Measurements from ENCODE around the gene SOST.

SOST gene

GRCh38 chr17:43723697-43724359 is 34.8 kb downstream of the SOST start (continued):
- TF ChIP-seq AEBP2 (tag by site-specific recombination; IDR thresholded peaks at IDR 0.05; ENCODE audit: borderline replicate concordance) (no peak), ZNF530 (tag by site-specific recombination; IDR thresholded peaks at IDR 0.05; ENCODE audit: low read depth) (no peak), SP3 (tag by site-specific recombination; IDR thresholded peaks at IDR 0.05) (0 out of 2 replicates have a peak, but pooled peaks have one; percentile 26), ZNF184 (tag by site-specific recombination; IDR thresholded peaks at IDR 0.05) (peak; percentile 82), ZNF10 (tag by site-specific recombination; IDR thresholded peaks at IDR 0.05) (peak; percentile 56; the same call in 1 of the 2 replicates), ATF2 (tag by site-specific recombination; IDR thresholded peaks at IDR 0.05; ENCODE audit: low read depth) (no peak), ZNF416 (tag by site-specific recombination; IDR thresholded peaks at IDR 0.05) (no peak), ZNF548 (tag by site-specific recombination; IDR thresholded peaks at IDR 0.05) (no peak), ZFP69B (tag by site-specific recombination; IDR thresholded peaks at IDR 0.05) (peak; percentile 64; the same call in 1 of the 2 replicates), ZNF266 (tag by site-specific recombination; IDR thresholded peaks at IDR 0.05; ENCODE audit: low read depth) (no peak), ZNF580 (tag by site-specific recombination; IDR thresholded peaks at IDR 0.05) (no peak), ZNF311 (tag by site-specific recombination; IDR thresholded peaks at IDR 0.05; ENCODE audit: borderline replicate concordance) (no peak), ZFP3 (tag by site-specific recombination; IDR thresholded peaks at IDR 0.05; ENCODE audit: low read depth) (no peak), ZNF654 (tag by site-specific recombination; IDR thresholded peaks at IDR 0.05; ENCODE audit: low read depth) (no peak), ZNF629 (tag by site-specific recombination; IDR thresholded peaks at IDR 0.05) (peak; percentile 88), ZNF341 (tag by site-specific recombination; IDR thresholded peaks at IDR 0.05; ENCODE audit: low read depth) (no peak), ZIC2 (tag by site-specific recombination; IDR thresholded peaks at IDR 0.05) (peak; percentile 98), KLF7 (tag by site-specific recombination; IDR thresholded peaks at IDR 0.05; ENCODE audit: borderline replicate concordance) (no peak), ZNF23 (tag by site-specific recombination; IDR thresholded peaks at IDR 0.05; ENCODE audit: borderline replicate concordance) (no peak), ZNF223 (tag by site-specific recombination; IDR thresholded peaks at IDR 0.05) (no peak), ZNF362 (tag by site-specific recombination; IDR thresholded peaks at IDR 0.05) (no peak), ZNF37A (tag by site-specific recombination; IDR thresholded peaks at IDR 0.05) (no peak), MZF1 (tag by site-specific recombination; IDR thresholded peaks at IDR 0.05; ENCODE audit: borderline replicate concordance) (peak; percentile 85), OSR2 (tag by site-specific recombination; IDR thresholded peaks at IDR 0.05) (peak; percentile 97), REPIN1 (tag by site-specific recombination; IDR thresholded peaks at IDR 0.05; ENCODE audit: low read depth) (no peak), ZNF677 (tag by site-specific recombination; IDR thresholded peaks at IDR 0.05) (no peak), ZNF221 (tag by site-specific recombination; IDR thresholded peaks at IDR 0.05; ENCODE audit: borderline replicate concordance) (no peak), ZSCAN4 (tag by site-specific recombination; IDR thresholded peaks at IDR 0.05) (peak; percentile 86), ZNF843 (tag by site-specific recombination; IDR thresholded peaks at IDR 0.05) (peak; percentile 80), ZNF488 (tag by site-specific recombination; IDR thresholded peaks at IDR 0.05) (no peak), ZSCAN16 (tag by site-specific recombination; IDR thresholded peaks at IDR 0.05) (no peak), ZNF501 (tag by site-specific recombination; IDR thresholded peaks at IDR 0.05) (no peak), PRDM4 (tag by site-specific recombination; IDR thresholded peaks at IDR 0.05) (no peak)
